Naive thymus-derived CD4-positive, alpha-beta T cell (primary cell): ENCODE results near the gene CD209. TPM values are rescaled to one million over a fixed set of nuclear protein-coding genes. Genes with fewer than 3 reads are reported as not detected.
A peak's percentile ranks its signal among the peaks of the same experiment; 100 is the strongest.

Experiments
- ATAC-seq: fragments of 150-1000 bp; cut with Tn5 transposase; 2 replicates; pipeline ENCODE4 v1.10.0; 2021; ENCODE audit warnings: mild to moderate bottlenecking, moderate library complexity
- CTCF ChIA-PET: fragments of 350-600 bp; sonication (Branson Sonifier 250); formaldehyde crosslinking; loops from one replicate; lab custom pipeline; 2021; ENCODE audit warnings: antibody characterized with exemption; lab: Charles Lee
- POLR2A ChIA-PET: fragments of 350-600 bp; sonication (Branson Sonifier 250); formaldehyde crosslinking; loops from one replicate; lab custom pipeline; 2021; ENCODE audit warnings: antibody characterized with exemption, inconsistent platforms; lab: Charles Lee
- DNase-seq, 9 donors: peaks; one replicate each; pipeline versions ENCODE4 v3.0.0 to v3.0.0-alpha.2; 2020 to 2022; ENCODE audit warnings: mixed read lengths in 1 of 9
- H3K27ac ChIP-seq: one replicate; pipeline ENCODE4 v1.7.0; 2013; ENCODE audit warnings: mild to moderate bottlenecking, low read depth, low read length, moderate library complexity
- H3K27me3 ChIP-seq, 2 donors: one replicate each; pipeline ENCODE4 v1.7.0; 2013; ENCODE audit warnings: low read length in 2 of 2, mild to moderate bottlenecking in 2 of 2, moderate library complexity in 2 of 2; ENCODE audit not compliant: control insufficient read depth in 2 of 2, insufficient read depth in 2 of 2
- H3K36me3 ChIP-seq, 3 experiments: 1 replicate in 2 of 3; 2 replicates in 1 of 3; pipeline ENCODE4 v1.7.0; 2013; ENCODE audit warnings: low read length in 3 of 3, mild to moderate bottlenecking in 3 of 3, moderate library complexity in 1 of 3; ENCODE audit not compliant: insufficient read depth in 3 of 3, control insufficient read depth in 2 of 3
- H3K4me1 ChIP-seq, 2 donors: one replicate each; pipeline ENCODE4 v1.7.0; 2013; ENCODE audit warnings: low read length in 2 of 2, mild to moderate bottlenecking in 2 of 2, moderate library complexity in 1 of 2; ENCODE audit not compliant: control insufficient read depth in 2 of 2, insufficient read depth in 2 of 2
- H3K4me3 ChIP-seq: 2 replicates; pipeline ENCODE4 v1.7.0; 2013; ENCODE audit warnings: mild to moderate bottlenecking, low read length
- H3K9me3 ChIP-seq, 3 experiments: 1 replicate in 2 of 3; 2 replicates in 1 of 3; pipeline ENCODE4 v1.7.0; 2013; ENCODE audit warnings: low read length in 3 of 3; ENCODE audit not compliant: control insufficient read depth in 2 of 3
- H3K27ac Mint-ChIP-seq, 9 donors: one replicate each; pipeline ENCODE4 v1.8.0; 2020 to 2022; ENCODE audit warnings: mixed read lengths in 9 of 9, mild to moderate bottlenecking in 8 of 9, moderate library complexity in 5 of 9, inconsistent platforms in 2 of 9
- H3K27me3 Mint-ChIP-seq, 5 donors: one replicate each; pipeline ENCODE4 v1.8.0; 2021 to 2022; ENCODE audit warnings: mixed read lengths in 5 of 5, mild to moderate bottlenecking in 1 of 5
- H3K36me3 Mint-ChIP-seq, 5 donors: one replicate each; pipeline ENCODE4 v1.8.0; 2020 to 2022; ENCODE audit warnings: mixed read lengths in 5 of 5, mild to moderate bottlenecking in 3 of 5, inconsistent platforms in 1 of 5
- H3K4me1 Mint-ChIP-seq, 7 donors: one replicate each; pipeline ENCODE4 v1.8.0; 2020 to 2022; ENCODE audit warnings: mixed read lengths in 7 of 7, mild to moderate bottlenecking in 3 of 7, inconsistent platforms in 1 of 7
- H3K4me3 Mint-ChIP-seq, 10 donors: one replicate each; pipeline ENCODE4 v1.8.0; 2020 to 2022; ENCODE audit warnings: mild to moderate bottlenecking in 10 of 10, mixed read lengths in 10 of 10, moderate library complexity in 6 of 10, inconsistent platforms in 2 of 10
- H3K9me3 Mint-ChIP-seq, 11 donors: one replicate each; pipeline ENCODE4 v1.8.0; 2020 to 2022; ENCODE audit warnings: mixed read lengths in 11 of 11, mild to moderate bottlenecking in 4 of 11, inconsistent platforms in 1 of 11, moderate library complexity in 1 of 11
- intact Hi-C, 2 donors: fragments of 100-400 bp; cut with micrococcal nuclease; formaldehyde crosslinking; loops; one replicate each; pipeline ENCODE4 v1.15.1; 2023
- polyA plus RNA-seq, 2 donors: library from polyadenylated mRNA; unstranded; fragments of 300-500 nt; fragmentation: Illumina TruSeq; gene quantifications; one replicate each; pipeline ENCODE4 v1.2.3, GENCODE V29; 2021
- total RNA-seq, 6 experiments: library from RNA in 5 of 6; stranded (reverse) in 5 of 6; gene quantifications; 1 replicate in 5 of 6; 2 replicates in 1 of 6; pipeline ENCODE4 v1.2.3 and lab custom pipeline; 2021 to 2026

Gene CD209
- total and polyA plus RNA-seq, 7 experiments from 2014 or later, result 0.27 to 0.68 (median 0.32) TPM; not detected in 4

- DNase-seq (no peak), ATAC-seq (no peak)
- H3K27me3 Mint-ChIP-seq, result peaks cover 0 to 5% (median 0%) of the 10 kb centered on the region in 5 donors
- no peaks in the 10 kb centered on the region for H3K9me3 ChIP-seq
- peaks cover 0 to 3% (median 0%) of the 10 kb centered on the region in 11 donors for H3K9me3 Mint-ChIP-seq
- peak overlapping the region in 6 of 9 donors; percentile 38 to 83 (median 77) for H3K27ac Mint-ChIP-seq
- H3K4me3 ChIP-seq, result no peak overlapping the region
- no peaks in the 10 kb centered on the region for H3K27me3 ChIP-seq
- POLR2A ChIA-PET, result interaction anchor here (0.7 to 1.2 kb wide), 2 partner anchors 29 to 151 kb away, joined by 3 read pairs; no protein-coding TSS in a partner anchor
- peaks cover 22 to 25% of the 10 kb centered on the region in 2 donors for H3K4me1 ChIP-seq
- H3K27ac ChIP-seq, result no peak overlapping the region
- no peaks in the 10 kb centered on the region for H3K36me3 Mint-ChIP-seq
- intact Hi-C loops, result no loop called here
- no peak overlapping the region for H3K4me3 Mint-ChIP-seq
- CTCF ChIA-PET, result no interaction called here
- no peaks in the 10 kb centered on the region for H3K36me3 ChIP-seq
- H3K4me1 Mint-ChIP-seq, result peaks cover 22 to 54% (median 44%) of the 10 kb centered on the region in 7 donors
These were observed 37.3 kb downstream of the CD209 start for GRCh38 chr19:7709932-7710460.

GRCh38 chr19:7706955-7707456 is 40.3 kb downstream of the CD209 start:
- H3K27ac Mint-ChIP-seq, result peak overlapping the region; percentile 47 to 100 (median 97)
- DNase-seq (no peak), ATAC-seq (no peak)
- H3K4me3 Mint-ChIP-seq, result peak overlapping the region; percentile 38 to 91 (median 78)
- peaks cover 0 to 3% (median 0%) of the 10 kb centered on the region in 11 donors for H3K9me3 Mint-ChIP-seq
- peaks cover 27 to 72% (median 56%) of the 10 kb centered on the region in 7 donors for H3K4me1 Mint-ChIP-seq
- no peaks in the 10 kb centered on the region for H3K9me3 ChIP-seq
- no peak overlapping the region for H3K4me3 ChIP-seq
- no peaks in the 10 kb centered on the region for H3K27me3 ChIP-seq
- peaks cover 0 to 20% (median 0%) of the 10 kb centered on the region in 5 donors for H3K27me3 Mint-ChIP-seq
- intact Hi-C loops, result no loop called here
- no peaks in the 10 kb centered on the region for H3K36me3 ChIP-seq
- ChIA-PET POLR2A (interaction anchor here (1.0 to 3.1 kb wide), 5 partner anchors 22 to 77 kb away, joined by 3 to 16 read pairs (median 9); partner anchors contain the start of genes PET100, TRAPPC5 and XAB2), CTCF (interaction anchor here (2.0 kb wide), 1 partner anchor 26 kb away, joined by 15 read pairs; the partner anchor contains the start of gene TRAPPC5)
- H3K27ac ChIP-seq, result peak overlapping the region; percentile 79
- no peaks in the 10 kb centered on the region for H3K36me3 Mint-ChIP-seq
- H3K4me1 ChIP-seq, result peaks cover 22 to 38% of the 10 kb centered on the region in 2 donors

GRCh38 chr19:7706188-7706954 is 41.0 kb downstream of the CD209 start:
- Histone ChIP-seq H3K4me3 (peak overlapping the region; percentile 34), H3K27me3 (no peaks in the 10 kb centered on the region), H3K36me3 (no peaks in the 10 kb centered on the region), H3K27ac (peak overlapping the region; percentile 79), H3K4me1 (peaks cover 22 to 38% of the 10 kb centered on the region in 2 donors), H3K9me3 (no peaks in the 10 kb centered on the region)
- H3K4me1 Mint-ChIP-seq, result peaks cover 27 to 74% (median 57%) of the 10 kb centered on the region in 7 donors
- CTCF ChIA-PET, result interaction anchor here (0.6 to 2.0 kb wide), 3 partner anchors 18 to 269 kb away, joined by 3 to 15 read pairs (median 3); partner anchors contain the start of gene TRAPPC5
- no peaks in the 10 kb centered on the region for H3K36me3 Mint-ChIP-seq
- H3K4me3 Mint-ChIP-seq, result peak overlapping the region; percentile 75 to 91 (median 83)
- peak overlapping the region; percentile 88 to 100 (median 97) for H3K27ac Mint-ChIP-seq
- peaks cover 0 to 20% (median 0%) of the 10 kb centered on the region in 5 donors for H3K27me3 Mint-ChIP-seq
- ATAC-seq, result no peak
- H3K9me3 Mint-ChIP-seq, result peaks cover 0 to 3% (median 0%) of the 10 kb centered on the region in 11 donors
- POLR2A ChIA-PET, result interaction anchor here (0.5 to 3.1 kb wide), 11 partner anchors 8 to 311 kb away, joined by 3 to 16 read pairs (median 5); partner anchors contain the start of genes MAP2K7, PET100, TRAPPC5 and XAB2
- intact Hi-C loops, result no loop called here
- DNase-seq, result no peak

DNA sequence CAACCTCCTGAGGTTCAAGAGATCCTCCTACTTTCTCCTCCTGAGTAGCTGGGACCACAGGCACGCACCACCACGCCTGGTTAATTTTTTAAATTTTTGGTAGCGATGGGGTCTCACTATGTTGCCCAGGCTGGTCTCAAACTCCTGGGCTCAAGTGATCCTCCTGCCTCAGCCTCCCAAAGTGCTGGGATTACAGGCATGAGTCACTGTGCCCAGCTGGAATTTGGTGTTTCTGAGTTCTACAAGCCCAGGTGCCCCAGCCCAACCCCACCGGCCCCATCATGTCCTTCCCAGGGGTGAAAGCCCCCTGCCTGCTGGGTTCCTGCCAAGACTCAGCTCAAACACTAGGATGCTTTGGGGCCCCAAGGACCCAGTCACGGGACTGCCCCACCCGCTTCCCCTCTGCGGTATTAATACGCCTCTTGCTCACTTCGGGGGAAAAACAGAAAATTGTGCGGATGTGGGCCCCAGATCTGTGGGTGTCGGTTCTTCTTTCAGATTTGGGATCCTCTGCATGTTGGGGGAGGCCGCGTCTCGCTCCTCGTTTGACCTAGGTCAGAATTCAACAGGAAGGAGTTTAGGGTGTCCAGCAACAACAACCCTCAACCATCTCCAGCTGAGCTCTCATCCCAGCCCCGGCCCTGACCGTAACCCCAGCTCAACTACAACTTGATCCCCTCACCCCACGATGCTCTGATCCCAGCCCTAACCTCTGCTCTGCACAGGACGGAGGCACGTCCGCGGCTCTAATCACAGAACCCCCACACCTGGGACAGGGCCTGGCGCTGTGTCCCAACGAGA is 41.7 kb downstream of the CD209 start:
- peaks cover 22 to 38% of the 10 kb centered on the region in 2 donors for H3K4me1 ChIP-seq
- ATAC-seq (peak; percentile 95), DNase-seq (peak; percentile 47 to 87 (median 79))
- Mint-ChIP-seq H3K27ac (peak overlapping the region; percentile 88 to 100 (median 97)), H3K27me3 (peaks cover 0 to 20% (median 0%) of the 10 kb centered on the region in 5 donors), H3K9me3 (peaks cover 0 to 3% (median 0%) of the 10 kb centered on the region in 11 donors), H3K4me1 (peaks cover 27 to 71% (median 54%) of the 10 kb centered on the region in 7 donors), H3K4me3 (peak overlapping the region; percentile 75 to 91 (median 83)), H3K36me3 (no peaks in the 10 kb centered on the region)
- no peaks in the 10 kb centered on the region for H3K27me3 ChIP-seq
- ChIA-PET POLR2A (interaction anchor here (0.5 to 3.1 kb wide), 13 partner anchors 9 to 310 kb away, joined by 3 to 16 read pairs (median 4); partner anchors contain the start of genes MAP2K7, PET100, TRAPPC5 and XAB2), CTCF (interaction anchor here (0.8 to 2.0 kb wide), 4 partner anchors 19 to 97 kb away, joined by 3 to 15 read pairs (median 4); partner anchors contain the start of gene TRAPPC5)
- no peaks in the 10 kb centered on the region for H3K36me3 ChIP-seq
- peak overlapping the region; percentile 79 for H3K27ac ChIP-seq
- H3K4me3 ChIP-seq, result peak overlapping the region; percentile 34
- no peaks in the 10 kb centered on the region for H3K9me3 ChIP-seq
- intact Hi-C loops, result loop anchor here in 1 of 2 donors (1.0 to 2.0 kb wide), 2 partner anchors 13 to 24 kb away; no protein-coding TSS in a partner anchor

DNA sequence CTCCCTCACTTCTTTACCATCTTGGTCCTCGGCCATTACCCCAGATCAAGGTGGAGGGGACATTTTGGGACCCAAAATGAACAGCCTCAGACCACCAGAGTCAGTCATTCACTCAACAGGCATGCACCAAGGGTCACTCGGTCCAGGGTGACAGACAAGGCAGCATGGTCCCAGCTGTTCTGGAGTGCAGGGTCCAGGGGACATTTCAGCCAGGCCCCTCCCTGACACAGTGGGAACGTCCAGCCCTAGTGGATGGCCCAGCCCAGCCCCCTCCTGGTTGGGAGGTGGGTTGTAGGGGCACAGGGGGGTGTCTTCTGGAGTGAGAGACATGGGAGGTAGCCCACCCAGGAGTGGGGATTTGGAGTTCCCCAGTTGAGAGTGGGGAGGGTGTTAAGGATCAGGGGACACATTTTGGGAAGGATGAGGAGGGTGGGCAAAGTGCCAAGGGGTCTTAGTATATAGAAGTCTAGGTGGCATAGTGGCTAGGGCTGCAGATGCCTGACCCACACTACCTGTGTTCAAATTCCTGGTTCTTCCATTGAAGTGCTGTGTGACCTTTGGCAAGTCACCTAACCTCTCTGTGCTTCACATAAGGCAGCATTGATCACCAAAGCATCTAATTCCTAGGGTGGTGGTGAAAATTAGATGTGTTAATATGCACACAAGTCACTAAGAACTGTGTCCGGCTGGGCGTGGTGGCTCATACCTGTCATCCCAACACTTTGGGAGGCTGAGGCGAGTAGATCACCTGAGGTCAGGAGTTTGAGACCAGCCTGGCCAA is 42.9 kb downstream of the CD209 start:
- Mint-ChIP-seq H3K27me3 (peaks cover 0 to 20% (median 0%) of the 10 kb centered on the region in 5 donors), H3K9me3 (peaks cover 0 to 3% (median 0%) of the 10 kb centered on the region in 11 donors), H3K36me3 (no peaks in the 10 kb centered on the region), H3K27ac (peak overlapping the region in 8 of 9 donors; percentile 90 to 100 (median 98)), H3K4me3 (peak overlapping the region in 1 of 10 donors; percentile 40), H3K4me1 (peaks cover 27 to 70% (median 58%) of the 10 kb centered on the region in 7 donors)
- Histone ChIP-seq H3K27ac (peak overlapping the region; percentile 79), H3K27me3 (no peaks in the 10 kb centered on the region), H3K9me3 (no peaks in the 10 kb centered on the region), H3K4me3 (no peak overlapping the region), H3K4me1 (peaks cover 22 to 38% of the 10 kb centered on the region in 2 donors), H3K36me3 (no peaks in the 10 kb centered on the region)
- ATAC-seq, result no peak
- intact Hi-C loops, result loop anchor here in 1 of 2 donors (1.0 to 2.0 kb wide), 2 partner anchors 14 to 23 kb away; no protein-coding TSS in a partner anchor
- CTCF ChIA-PET, result no interaction called here
- POLR2A ChIA-PET, result interaction anchor here (0.7 to 3.1 kb wide), 6 partner anchors 23 to 829 kb away, joined by 3 to 9 read pairs (median 5); partner anchors contain the start of genes MAP2K7, PET100, TRAPPC5 and XAB2
- no peak for DNase-seq
